Lower leg skin (tissue), 3 donors: ENCODE results near the gene HRNR.

ENCODE experiments used
- CTCF ChIP-seq, 3 donors: fragments of 450-650 bp; IDR thresholded peaks; one replicate each; pipeline ENCODE4 v1.5.1; 2016; ENCODE audit warnings: antibody characterized with exemption in 3 of 3, mild to moderate bottlenecking in 3 of 3, moderate library complexity in 2 of 3
- POLR2A ChIP-seq, 2 donors: fragments of 450-650 bp; IDR thresholded peaks; one replicate each; pipeline ENCODE4 v1.6.1; 2016 to 2017; ENCODE audit warnings: antibody characterized with exemption in 2 of 2, mild to moderate bottlenecking in 1 of 2, moderate library complexity in 1 of 2

- TF ChIP-seq CTCF (IDR thresholded peaks at IDR 0.05): no peak
- TF ChIP-seq POLR2A (IDR thresholded peaks at IDR 0.05): no peak
These were observed 32.7 kb downstream of the HRNR start for GRCh38 chr1:152191260-152191659.
